Measurements from ENCODE around the gene SUPT4H1. TPM values are rescaled to one million over a fixed set of nuclear protein-coding genes. Genes with fewer than 3 reads are reported as not detected.

SUPT4H1 gene
- total RNA-seq, 1 donor: 49.9 TPM

- H3K4me3 ChIP-seq (ENCODE audit: insufficient read depth, low read length): no peak overlapping the region
Measured at GRCh38 chr17:58340405-58340876, 11.6 kb downstream of the SUPT4H1 start.

DNA sequence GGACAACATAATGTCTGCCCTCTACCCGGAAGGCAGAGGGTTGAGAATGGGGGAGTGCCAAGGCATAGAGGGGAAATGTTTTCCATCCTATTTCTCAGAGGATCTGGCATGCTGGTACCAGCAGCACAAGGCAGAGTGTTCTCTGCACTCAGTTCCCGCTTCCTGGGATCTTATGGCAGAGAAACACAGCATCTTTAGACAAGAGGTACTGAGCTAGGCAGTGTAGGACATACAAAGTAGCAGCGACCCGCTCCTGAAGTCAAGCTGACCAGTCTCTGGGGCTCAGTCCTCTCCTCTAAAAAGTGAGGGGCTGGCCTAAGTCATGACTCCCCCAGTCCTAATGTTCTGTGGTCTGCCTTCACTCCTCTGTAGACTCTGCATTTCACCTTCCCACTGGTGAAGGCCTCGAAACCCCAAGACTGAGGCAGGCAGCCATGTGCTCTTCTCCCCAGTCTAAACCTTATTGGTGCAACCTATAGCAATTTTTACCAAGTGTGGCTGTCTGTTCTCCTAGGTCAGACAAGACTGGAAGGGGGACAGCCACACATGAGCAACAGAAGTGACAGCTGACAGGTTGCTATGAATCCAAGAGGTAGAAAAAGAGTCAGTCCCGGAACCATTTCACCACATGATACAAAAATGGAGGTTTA, 12.1 kb downstream of the SUPT4H1 start:
- Histone ChIP-seq H3K27me3 (ENCODE audit: insufficient read depth, low read length) (no peaks in the 10 kb centered on the region), H2AFZ (ENCODE audit: low read length) (peak overlapping the region; percentile 79), H3K79me2 (ENCODE audit: insufficient read depth, low read length) (no peaks in the 10 kb centered on the region), H3K4me2 (ENCODE audit: insufficient read depth, low read length) (peak overlapping the region; percentile 77), H3K4me3 (ENCODE audit: insufficient read depth, low read length) (peak overlapping the region; percentile 59), H3K27ac (ENCODE audit: low read depth, low read length) (peak overlapping the region; percentile 71), H3K4me1 (ENCODE audit: insufficient read depth, low read length) (peaks cover 36% of the 10 kb centered on the region), H3K36me3 (ENCODE audit: insufficient read depth, low read length) (peaks cover 8% of the 10 kb centered on the region), H4K20me1 (ENCODE audit: insufficient read depth, low read length) (no peaks in the 10 kb centered on the region), H3K9me3 (ENCODE audit: low read depth, low read length) (no peaks in the 10 kb centered on the region)
- peak; percentile 52 for DNase-seq (ENCODE audit: insufficient read length, low spot score, missing footprints)
- TF ChIP-seq CTCF (IDR thresholded peaks at IDR 0.05; ENCODE audit: extremely low read depth, low read depth, low read length): no peak

More at GRCh38 chr17:58340405-58340876, 11.6 kb downstream of the SUPT4H1 start:
- no peaks in the 10 kb centered on the region for H4K20me1 ChIP-seq (ENCODE audit: insufficient read depth, low read length)
- no peaks in the 10 kb centered on the region for H3K27me3 ChIP-seq (ENCODE audit: insufficient read depth, low read length)
- H3K9me3 ChIP-seq (ENCODE audit: low read depth, low read length): no peaks in the 10 kb centered on the region
- H3K4me2 ChIP-seq (ENCODE audit: insufficient read depth, low read length): no peak overlapping the region
- H3K79me2 ChIP-seq (ENCODE audit: insufficient read depth, low read length): no peaks in the 10 kb centered on the region
- H3K27ac ChIP-seq (ENCODE audit: low read depth, low read length): no peak overlapping the region
- TF ChIP-seq CTCF (IDR thresholded peaks at IDR 0.05; ENCODE audit: extremely low read depth, low read depth, low read length): no peak
- DNase-seq (ENCODE audit: insufficient read length, low spot score, missing footprints): no peak
- H3K4me1 ChIP-seq (ENCODE audit: insufficient read depth, low read length): peaks cover 36% of the 10 kb centered on the region
- H2AFZ ChIP-seq (ENCODE audit: low read length): no peak overlapping the region
- peaks cover 13% of the 10 kb centered on the region for H3K36me3 ChIP-seq (ENCODE audit: insufficient read depth, low read length)

- H3K4me1 ChIP-seq (ENCODE audit: insufficient read depth, low read length): peaks cover 36% of the 10 kb centered on the region
- no peak for TF ChIP-seq CTCF (IDR thresholded peaks at IDR 0.05; ENCODE audit: extremely low read depth, low read depth, low read length)
- peak overlapping the region; percentile 77 for H3K4me2 ChIP-seq (ENCODE audit: insufficient read depth, low read length)
- H4K20me1 ChIP-seq (ENCODE audit: insufficient read depth, low read length): no peaks in the 10 kb centered on the region
- no peaks in the 10 kb centered on the region for H3K36me3 ChIP-seq (ENCODE audit: insufficient read depth, low read length)
- H3K27me3 ChIP-seq (ENCODE audit: insufficient read depth, low read length): no peaks in the 10 kb centered on the region
- no peaks in the 10 kb centered on the region for H3K9me3 ChIP-seq (ENCODE audit: low read depth, low read length)
- H3K4me3 ChIP-seq (ENCODE audit: insufficient read depth, low read length): peak overlapping the region; percentile 59
- no peaks in the 10 kb centered on the region for H3K79me2 ChIP-seq (ENCODE audit: insufficient read depth, low read length)
- DNase-seq (ENCODE audit: insufficient read length, low spot score, missing footprints): peak; percentile 96
- peak overlapping the region; percentile 88 for H3K27ac ChIP-seq (ENCODE audit: low read depth, low read length)
- H2AFZ ChIP-seq (ENCODE audit: low read length): peak overlapping the region; percentile 79
Measured at GRCh38 chr17:58338841-58339754, 12.9 kb downstream of the SUPT4H1 start.

GRCh38 chr17:58338454-58338840, 13.6 kb downstream of the SUPT4H1 start:
- no peak for TF ChIP-seq CTCF (IDR thresholded peaks at IDR 0.05; ENCODE audit: extremely low read depth, low read depth, low read length)
- no peaks in the 10 kb centered on the region for H3K9me3 ChIP-seq (ENCODE audit: low read depth, low read length)
- peak overlapping the region; percentile 88 for H3K27ac ChIP-seq (ENCODE audit: low read depth, low read length)
- DNase-seq (ENCODE audit: insufficient read length, low spot score, missing footprints): no peak
- peak overlapping the region; percentile 77 for H3K4me2 ChIP-seq (ENCODE audit: insufficient read depth, low read length)
- peak overlapping the region; percentile 17 for H2AFZ ChIP-seq (ENCODE audit: low read length)
- no peaks in the 10 kb centered on the region for H3K27me3 ChIP-seq (ENCODE audit: insufficient read depth, low read length)
- no peaks in the 10 kb centered on the region for H3K36me3 ChIP-seq (ENCODE audit: insufficient read depth, low read length)
- H3K79me2 ChIP-seq (ENCODE audit: insufficient read depth, low read length): no peaks in the 10 kb centered on the region
- peaks cover 36% of the 10 kb centered on the region for H3K4me1 ChIP-seq (ENCODE audit: insufficient read depth, low read length)
- no peak overlapping the region for H3K4me3 ChIP-seq (ENCODE audit: insufficient read depth, low read length)
- no peaks in the 10 kb centered on the region for H4K20me1 ChIP-seq (ENCODE audit: insufficient read depth, low read length)

Measured in osteoblast (primary cell).